NCI-H345 (cell line): ENCODE measurements around the gene POU4F1.

ENCODE experiments used
- DNase-seq: peaks from one replicate; lab custom pipeline; 2025; lab: John Stamatoyannopoulos, UW

The POU4F1 gene

DNA sequence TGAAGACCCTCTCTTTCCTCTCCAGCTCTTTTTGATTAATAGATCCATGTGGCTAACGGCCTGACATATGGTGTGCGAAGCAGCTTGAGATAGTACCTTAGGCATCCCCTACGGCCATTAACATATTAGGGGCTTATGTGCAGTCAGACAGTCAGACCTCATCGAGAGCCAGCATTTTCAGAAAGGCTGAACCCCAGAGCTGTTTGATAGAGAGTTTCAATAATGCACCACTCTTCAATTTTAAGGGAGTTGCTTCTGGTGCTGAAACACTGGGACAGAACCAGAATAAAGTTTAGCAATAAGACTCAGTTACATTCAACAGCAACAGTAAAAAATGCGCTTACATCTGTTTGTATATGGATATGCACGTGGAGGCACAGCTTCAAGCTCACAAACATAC, 10.8 kb downstream of the POU4F1 start:
- DNase-seq = no peak

DNA sequence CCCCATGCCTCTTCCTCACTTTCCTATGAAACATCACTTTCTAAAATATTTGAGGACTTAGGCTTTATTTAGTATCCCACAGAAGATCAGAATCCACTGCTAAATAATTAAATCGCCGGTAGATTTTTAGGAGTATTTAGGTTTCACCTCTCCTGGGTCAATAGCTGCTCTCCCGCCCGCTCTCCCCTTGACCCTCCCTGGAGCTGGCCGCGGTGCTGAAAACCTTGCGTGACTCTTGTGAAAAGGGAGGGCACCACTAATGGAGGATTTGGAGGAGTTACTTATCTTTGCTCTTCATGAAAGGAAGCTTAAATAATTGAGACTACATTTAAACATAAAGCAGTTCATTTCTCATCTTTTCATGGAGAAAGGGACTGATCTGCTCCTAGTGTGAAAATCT, 14.1 kb downstream of the POU4F1 start:
- DNase-seq = no peak

DNA sequence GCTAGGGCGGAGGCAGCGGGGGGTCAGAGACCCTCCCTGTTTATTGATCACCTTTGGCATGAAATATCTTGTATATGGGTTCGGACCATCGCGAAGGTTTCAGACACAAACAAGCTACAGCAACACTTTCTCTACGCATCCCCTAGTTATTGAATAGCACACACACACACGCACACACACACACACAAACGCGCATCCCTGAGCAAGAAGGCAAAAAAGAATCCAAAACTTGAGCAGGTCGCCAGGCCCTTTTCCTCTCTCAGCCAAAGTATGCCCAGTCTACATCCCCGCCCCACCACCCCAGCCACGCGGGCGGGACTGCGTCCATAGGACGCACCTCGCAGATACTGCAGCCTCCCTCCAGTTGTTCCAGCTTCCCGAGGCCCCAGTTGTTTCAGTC, 16.0 kb downstream of the POU4F1 start:
- DNase-seq = no peak

DNA sequence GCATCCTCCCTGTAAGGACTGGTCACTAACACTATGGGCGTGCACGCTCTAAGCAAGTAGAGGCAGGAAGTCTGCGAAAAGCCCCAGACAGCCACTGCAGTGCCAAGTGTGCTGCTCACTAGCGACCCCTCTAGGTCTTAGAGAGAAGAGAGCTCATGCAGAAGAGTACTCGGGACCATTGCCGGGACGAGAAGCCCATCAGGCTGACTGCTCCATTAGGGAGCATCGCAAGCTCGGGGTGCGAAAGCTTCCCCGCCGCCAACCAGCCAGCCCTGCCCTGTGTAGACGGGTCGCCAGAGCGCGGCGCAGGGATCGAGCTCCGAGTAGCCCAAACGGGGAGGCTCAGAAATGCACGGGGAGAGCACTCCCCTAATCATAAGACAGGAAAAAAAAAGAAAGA, 16.6 kb downstream of the POU4F1 start:
- DNase-seq = no peak

DNA sequence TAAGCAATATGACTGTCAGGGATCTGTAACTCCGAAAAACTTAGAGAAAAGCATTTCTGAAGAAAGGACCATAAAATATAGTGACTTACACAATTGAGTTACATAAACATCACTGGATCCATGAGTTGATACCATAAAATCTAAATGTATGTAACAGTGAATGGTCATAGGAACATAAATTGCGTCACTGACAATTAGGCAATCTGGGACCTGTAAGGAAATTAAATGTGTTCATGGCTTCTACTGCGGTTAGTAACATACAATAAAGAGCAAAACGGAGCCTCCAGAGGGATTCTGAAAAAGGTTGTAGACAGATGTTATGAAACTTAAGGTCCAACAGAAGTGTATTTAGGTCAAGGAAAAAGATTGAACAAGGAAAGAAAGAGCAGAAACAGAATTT, 27.1 kb downstream of the POU4F1 start:
- no peak for DNase-seq

DNA sequence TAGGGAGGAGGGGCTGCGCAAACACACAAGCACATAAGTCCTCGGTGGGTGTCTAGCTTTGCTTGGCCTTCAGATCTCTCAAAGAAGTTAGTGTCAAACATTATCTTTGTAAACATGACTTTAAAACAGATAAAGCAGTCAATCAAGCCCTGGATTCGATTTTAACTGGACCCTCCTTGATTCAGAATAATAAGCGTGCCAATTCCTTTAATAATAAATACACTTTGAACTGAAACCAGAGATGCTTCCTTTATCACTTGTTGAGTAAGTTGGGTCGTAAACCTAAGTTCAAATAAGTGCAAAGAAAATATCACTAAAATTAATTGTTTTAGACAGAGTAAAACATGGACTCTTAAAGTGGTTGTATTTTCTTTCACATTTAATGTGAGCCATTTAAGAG, 30.9 kb downstream of the POU4F1 start:
- no peak for DNase-seq

DNA sequence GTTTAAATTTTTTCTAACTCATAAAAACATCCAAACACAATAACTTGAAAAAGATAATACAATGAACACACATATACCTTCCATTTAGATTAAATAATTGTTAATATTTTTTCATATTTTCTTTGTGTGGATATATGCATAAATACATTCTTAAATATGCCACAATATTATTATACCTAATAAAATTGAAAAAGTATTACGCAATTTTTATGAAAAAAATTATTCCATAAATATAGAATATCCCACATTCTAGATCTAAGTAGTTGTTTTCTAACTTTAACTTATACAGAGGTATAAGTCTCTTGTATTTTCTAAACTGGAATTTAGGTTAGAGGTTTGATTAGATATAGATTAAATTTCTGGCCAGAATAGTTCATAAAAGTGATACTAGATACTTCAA, 34.3 kb downstream of the POU4F1 start:
- DNase-seq = no peak

DNA sequence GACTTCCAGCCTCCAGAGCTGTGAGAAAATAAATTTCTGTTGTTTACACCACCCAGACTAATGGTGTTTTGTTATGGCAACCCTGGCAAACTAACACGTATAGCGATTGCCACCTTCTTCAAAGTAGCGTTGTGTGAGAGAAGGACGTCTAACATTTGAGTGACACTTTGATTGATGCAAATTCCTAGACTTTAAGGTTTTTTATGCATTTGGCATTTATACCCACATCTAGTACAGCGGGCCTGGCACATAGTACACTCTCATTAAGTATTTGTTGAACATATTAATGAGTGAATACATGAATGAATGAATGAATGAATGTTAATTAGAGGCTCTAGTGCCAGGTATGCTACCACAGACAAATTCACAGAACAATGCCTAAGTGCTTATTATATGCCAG, 36.7 kb downstream of the POU4F1 start:
- DNase-seq = no peak

DNA sequence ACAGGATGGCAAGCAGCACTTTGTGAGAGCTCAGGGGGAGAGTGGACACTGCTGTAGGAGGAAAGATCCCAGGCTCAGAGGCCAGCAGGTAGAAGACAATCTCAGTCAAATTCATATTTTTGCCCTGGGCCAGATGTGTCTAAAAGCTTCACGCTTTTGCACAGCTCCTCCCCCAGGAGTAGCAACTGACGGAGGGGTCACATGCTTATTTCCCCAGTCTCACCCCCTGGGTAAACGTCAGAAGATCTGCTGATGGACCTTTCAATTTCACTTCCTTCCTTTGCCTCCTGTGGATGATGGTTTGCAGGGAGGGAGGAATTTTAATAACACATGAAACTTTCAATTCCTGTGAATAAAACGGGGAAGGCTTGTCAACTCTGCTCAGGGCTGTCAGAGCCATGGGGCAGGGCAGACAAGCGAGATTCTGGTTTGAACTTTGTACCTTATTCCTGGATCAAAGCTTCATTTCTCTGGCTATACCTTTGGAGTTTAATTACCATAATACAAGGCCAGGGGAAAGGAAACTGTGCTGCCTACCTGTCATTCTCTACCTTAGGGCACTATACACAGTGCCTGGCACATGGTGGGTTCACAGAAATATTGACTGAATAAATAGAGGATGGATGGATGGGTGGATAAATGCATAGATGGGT, 41.0 kb downstream of the POU4F1 start:
- DNase-seq = no peak
